Left renal pelvis (tissue), 4 donors: ENCODE data around the gene TMPRSS7. TPM values are rescaled to one million over a fixed set of nuclear protein-coding genes. Genes with fewer than 3 reads are reported as not detected.

Experiments
- DNase-seq, 4 donors: peaks; one replicate each; pipeline ENCODE4 v3.0.0-alpha.2; 2013; ENCODE audit warnings: low read depth in 4 of 4, low spot score in 3 of 4
- polyA plus RNA-seq, 4 donors: library from polyadenylated mRNA; unstranded; fragments of 120-200 nt; gene quantifications; one replicate each; pipeline ENCODE4 v1.2.1, GENCODE V29; 2013; ENCODE audit not compliant: insufficient read length in 4 of 4

Gene TMPRSS7
- polyA plus RNA-seq, 4 donors = not detected

DNA sequence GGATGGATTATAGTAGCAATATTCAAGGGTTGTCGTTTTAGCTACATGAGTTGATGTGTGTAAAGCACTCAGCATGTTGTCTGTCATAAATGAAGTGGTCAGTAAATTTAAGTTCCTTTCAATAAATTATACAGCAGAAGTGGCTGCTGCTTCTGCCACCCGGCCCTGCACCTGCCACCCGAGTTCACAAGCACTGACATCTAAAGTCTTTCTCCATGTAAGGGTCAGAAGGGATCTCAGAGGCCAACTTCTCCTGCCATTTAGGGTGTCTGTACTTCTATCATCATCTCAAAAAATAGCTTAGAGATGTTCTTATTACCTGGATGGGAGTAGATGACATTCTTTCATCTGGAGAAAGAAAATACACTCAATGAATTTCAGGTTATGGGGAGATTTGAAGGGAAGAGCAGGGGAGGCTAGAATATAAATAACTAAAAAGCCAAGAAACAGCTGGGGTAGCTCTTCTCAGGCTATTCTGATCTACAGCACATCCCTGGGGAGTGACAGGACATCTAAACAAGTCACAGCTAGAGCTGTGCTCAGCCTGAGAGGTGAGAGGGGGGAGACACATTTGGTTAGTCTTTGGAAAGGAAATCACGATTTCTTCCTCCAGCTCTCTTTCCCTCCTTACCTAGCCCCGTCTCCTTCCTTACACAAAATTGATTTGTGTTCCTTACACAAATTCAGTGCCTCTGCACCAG lies 90.5 kb downstream of the TMPRSS7 start:
- no peak for DNase-seq

DNA sequence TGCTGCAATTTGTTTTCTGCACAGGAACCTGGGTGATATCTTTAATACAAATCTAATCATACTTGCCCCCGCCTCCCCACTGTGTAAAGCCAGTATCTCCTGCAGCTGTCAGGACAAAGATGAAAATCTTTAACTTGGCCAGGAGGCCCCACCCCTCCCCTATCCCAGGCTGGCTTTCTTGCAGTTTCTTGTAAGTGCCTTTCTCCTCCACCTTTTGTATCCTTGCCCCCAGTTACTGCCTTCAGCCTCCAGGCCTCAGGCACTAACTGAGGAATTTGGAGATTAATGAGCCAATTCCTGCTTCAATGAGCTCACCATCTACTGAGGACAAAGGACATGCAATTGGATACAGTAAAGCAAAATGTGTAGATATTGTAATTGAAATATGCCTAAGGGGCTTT lies 92.0 kb downstream of the TMPRSS7 start:
- peak in 2 of 4 donors; percentile 36 to 63 for DNase-seq

DNA sequence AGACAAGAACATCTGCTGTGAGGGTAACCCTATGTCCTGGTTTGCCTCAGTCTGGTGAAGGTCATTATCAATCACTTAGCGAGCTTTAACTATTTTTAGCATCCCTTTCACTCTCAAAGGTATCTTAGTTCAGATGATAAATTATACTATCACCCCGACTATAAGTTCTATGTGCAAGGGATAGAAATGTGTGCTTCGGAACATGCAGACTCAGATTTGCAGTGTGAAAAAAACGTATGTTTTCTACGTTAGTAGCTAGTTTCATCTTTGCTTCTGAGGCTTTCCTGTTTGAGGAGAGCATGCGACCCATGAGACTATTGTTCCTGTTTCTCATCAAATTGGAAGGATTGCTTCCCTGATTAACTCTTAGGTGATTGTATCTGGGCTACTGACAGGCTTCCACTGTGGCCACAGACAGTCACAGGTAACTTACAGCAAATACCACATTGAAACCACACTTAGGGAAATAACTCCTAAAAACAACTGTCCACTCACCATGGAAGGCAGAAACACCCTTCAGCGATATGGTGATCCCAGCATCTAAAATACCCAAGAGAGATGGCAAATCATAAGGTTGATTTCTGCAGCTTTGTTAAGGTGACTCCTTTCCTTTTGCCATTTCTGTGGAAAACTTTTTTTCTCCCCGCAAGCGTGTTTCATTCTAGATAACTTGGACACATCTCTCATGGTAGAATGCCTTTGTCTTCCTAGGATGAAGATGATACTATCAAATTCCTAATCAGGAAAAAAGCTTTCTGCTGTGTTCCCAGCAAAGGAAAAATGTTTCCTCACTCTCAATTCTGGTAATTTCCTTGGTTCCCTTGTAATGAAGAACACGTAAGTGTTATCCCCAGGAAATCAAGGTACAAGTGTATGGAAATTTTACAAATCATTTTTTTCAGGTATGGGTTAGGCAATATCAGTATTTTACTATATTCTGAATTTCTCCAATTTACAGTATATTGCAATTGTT lies 93.3 kb downstream of the TMPRSS7 start:
- no peak for DNase-seq

- DNase-seq = no peak
Observed at GRCh38 chr3:112128843-112129727, 94.5 kb downstream of the TMPRSS7 start.

DNA sequence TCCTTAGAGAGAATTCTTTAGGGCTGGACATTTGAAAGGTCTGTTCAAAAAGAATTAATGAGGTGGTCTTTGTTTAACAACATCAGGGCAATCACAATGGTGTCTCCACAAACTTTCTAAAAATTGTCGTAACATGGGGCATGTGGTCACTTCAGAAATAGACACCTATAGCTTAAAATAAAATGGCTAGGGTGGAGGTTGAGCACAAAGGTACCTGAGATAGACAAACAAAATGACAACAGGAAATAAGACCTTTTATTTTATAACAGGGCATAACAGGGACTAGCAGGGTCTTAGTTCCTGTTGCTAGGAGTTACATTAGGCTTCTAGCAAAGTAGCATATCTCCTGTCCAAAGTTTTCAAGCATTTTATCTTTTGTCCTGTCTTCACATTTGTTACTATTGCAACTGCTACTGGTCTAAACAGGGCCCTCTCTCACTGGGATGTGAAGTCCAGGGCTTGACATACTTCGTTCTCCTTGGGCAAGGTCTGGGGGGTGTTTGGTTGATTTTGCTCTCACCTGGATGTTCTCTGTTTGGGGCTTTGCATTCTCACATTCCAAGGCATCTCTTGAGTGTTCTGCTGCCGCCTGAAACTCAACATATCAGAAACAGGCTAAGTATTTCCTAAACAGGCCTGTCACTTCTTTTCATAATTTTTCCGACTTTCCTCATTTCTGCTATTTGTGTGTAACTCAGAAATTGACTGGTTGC lies 95.5 kb downstream of the TMPRSS7 start:
- DNase-seq = no peak

DNA sequence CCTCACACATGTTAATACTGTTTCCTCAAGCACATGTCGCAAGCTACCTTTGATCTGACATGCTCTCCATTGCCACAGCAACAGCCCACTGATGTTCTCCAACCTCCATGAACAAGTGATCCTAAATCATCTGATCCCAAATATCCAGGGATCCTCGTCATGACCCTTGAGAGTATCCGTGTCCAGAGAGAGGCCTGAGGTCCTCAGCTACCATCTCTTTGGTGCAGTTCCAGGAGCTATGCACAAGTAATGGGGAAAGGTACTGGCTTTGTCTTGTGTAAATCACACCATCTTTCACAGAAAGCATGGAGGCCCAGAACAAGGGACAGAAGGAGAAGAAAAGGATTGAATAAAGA lies 96.1 kb downstream of the TMPRSS7 start:
- no peak for DNase-seq

Other genes with a start within 250 kb of the TMPRSS7 start
- gene PHLDB2, start 175.5 kb upstream of the TMPRSS7 start, polyA plus RNA-seq = 100 to 1,000 TPM in 2 of 4 donors, 10 to 100 TPM in 2; 29.8 to 100 (median 94.9) TPM
- 10 to 100 TPM; 38.4 to 56.3 (median 51.3) TPM for gene ABHD10, start 55.7 kb upstream of the TMPRSS7 start, polyA plus RNA-seq
- 1 to 10 TPM; 1.4 to 3.5 (median 2.2) TPM for gene TAGLN3, start 35.8 kb upstream of the TMPRSS7 start, polyA plus RNA-seq
- gene C3orf52, start 51.7 kb downstream of the TMPRSS7 start, polyA plus RNA-seq = 1 to 10 TPM; 6.1 to 8.3 (median 7.4) TPM
- gene GCSAM, start 98.5 kb downstream of the TMPRSS7 start, polyA plus RNA-seq = 1 to 10 TPM; 1.6 to 3.5 (median 2.4) TPM